ENCODE data around the gene PROB1. TPM values are rescaled to one million over a fixed set of nuclear protein-coding genes. Genes with fewer than 3 reads are reported as not detected.

PROB1 gene
- total and polyA plus RNA-seq, 2 of the 13 experiments (the other 11 are each of a cell fraction or from before 2014, with no cell fraction given): 0.69 to 1.1 TPM

DNA sequence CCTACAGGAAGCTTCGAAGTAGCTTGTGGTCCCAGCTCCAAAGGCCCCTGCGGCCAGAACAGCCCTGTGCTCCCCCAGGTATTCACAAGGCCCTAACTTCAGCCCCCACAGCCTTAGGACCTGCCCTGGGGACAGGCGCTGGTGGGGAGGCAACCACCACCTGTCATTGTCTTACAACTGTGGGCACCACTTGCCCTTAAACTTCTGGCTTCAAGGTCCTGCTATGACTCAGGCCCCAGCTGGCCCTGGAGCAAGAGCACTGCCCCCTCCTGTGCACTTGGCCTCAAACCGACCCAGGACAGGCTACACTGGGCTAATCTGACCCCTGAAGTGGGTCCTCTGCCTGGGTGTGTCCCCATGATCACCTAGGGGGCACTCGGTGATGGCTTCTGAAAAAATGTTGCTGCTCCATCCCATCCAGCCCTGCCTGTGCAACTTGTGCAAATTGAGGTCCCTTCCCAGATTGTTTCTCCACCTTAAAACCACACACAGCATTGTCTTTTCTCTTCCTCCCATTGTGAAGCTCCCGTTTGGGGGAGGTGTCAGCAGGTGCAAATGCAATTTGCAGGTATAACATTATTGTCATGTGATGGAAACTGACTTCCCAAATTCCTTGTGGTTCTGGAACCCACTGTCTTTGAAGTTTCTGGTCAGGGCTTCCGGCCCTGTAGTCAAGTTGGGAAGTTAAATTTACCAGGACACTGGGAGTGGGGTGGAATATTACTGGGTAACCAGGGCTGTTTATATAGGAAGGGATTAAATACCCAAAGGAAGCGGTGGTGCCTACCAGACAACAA is 1.1 kb upstream of the PROB1 start:
- no TSS peak for BruUV-seq (replicated peaks)
- Histone ChIP-seq H3K36me3 (replicated peaks in 1 of 2; ENCODE audit: control insufficient read depth in 1 of 2, insufficient read depth in 2 of 2, low read length in 2 of 2) (no peaks in the 10 kb centered on the region), H2AFZ (ENCODE audit: low read length) (no peak overlapping the region), H3K4me2 (ENCODE audit: low read depth, low read length) (no peak overlapping the region), H3K4me1 (ENCODE audit: insufficient read depth, low read length) (peaks cover 11% of the 10 kb centered on the region), H3K9ac (ENCODE audit: insufficient read depth, low read depth, low read length) (no peak overlapping the region), H3K9me3 (ENCODE audit: low read length) (no peaks in the 10 kb centered on the region), H3K27ac (ENCODE audit: extremely low read length, insufficient read depth, low read length) (no peak overlapping the region), H3K27me3 (ENCODE audit: control insufficient read depth in 1 of 2, insufficient read depth in 2 of 2, low read length in 2 of 2) (no peaks in the 10 kb centered on the region), H3K4me3 (replicated peaks in 1 of 3; ENCODE audit: insufficient read depth in 1 of 3, low read depth in 2 of 3, low read length in 3 of 3) (no peak overlapping the region), H4K20me1 (ENCODE audit: insufficient read depth, low read length) (no peaks in the 10 kb centered on the region), H3K79me2 (ENCODE audit: insufficient read depth, low read length) (no peaks in the 10 kb centered on the region)
- in situ Hi-C loops (cut with HindIII; ENCODE audit: extremely low pct_ligation_motif_present, low pct_unique_long_range_greater_than_20kb) (no loop called here), intact Hi-C loops (cut with micrococcal nuclease; ENCODE audit: unreplicated experiment) (no loop called here)
- TF ChIP-seq RXRA (CRISPR knock-in tag; IDR thresholded peaks at IDR 0.05) (peak; percentile 63), ZNF256 (CRISPR knock-in tag; conservative IDR thresholded peaks at IDR 0.05) (no peak), RARA (CRISPR knock-in tag; IDR thresholded peaks at IDR 0.05) (0 out of 2 replicates have a peak, but pooled peaks have one; percentile 51), ELF1 (CRISPR knock-in tag; IDR thresholded peaks at IDR 0.05) (no peak), NFATC3 (CRISPR knock-in tag; IDR thresholded peaks at IDR 0.05) (no peak), ZNF552 (CRISPR knock-in tag; IDR thresholded peaks at IDR 0.05; ENCODE audit: borderline replicate concordance) (no peak), FOSL2 (CRISPR knock-in tag; IDR thresholded peaks at IDR 0.05) (peak; percentile 73), GTF3A (CRISPR knock-in tag; conservative IDR thresholded peaks at IDR 0.05) (no peak)
- TF ChIP-seq, protein P1, sequence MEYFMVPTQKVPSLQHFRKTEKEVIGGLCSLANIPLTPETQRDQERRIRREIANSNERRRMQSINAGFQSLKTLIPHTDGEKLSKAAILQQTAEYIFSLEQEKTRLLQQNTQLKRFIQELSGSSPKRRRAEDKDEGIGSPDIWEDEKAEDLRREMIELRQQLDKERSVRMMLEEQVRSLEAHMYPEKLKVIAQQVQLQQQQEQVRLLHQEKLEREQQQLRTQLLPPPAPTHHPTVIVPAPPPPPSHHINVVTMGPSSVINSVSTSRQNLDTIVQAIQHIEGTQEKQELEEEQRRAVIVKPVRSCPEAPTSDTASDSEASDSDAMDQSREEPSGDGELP (IDR thresholded peaks at IDR 0.05; ENCODE audit: borderline replicate concordance, low read depth): peak; percentile 35; the same call in 1 of the 2 replicates
- TF ChIP-seq, protein P2, sequence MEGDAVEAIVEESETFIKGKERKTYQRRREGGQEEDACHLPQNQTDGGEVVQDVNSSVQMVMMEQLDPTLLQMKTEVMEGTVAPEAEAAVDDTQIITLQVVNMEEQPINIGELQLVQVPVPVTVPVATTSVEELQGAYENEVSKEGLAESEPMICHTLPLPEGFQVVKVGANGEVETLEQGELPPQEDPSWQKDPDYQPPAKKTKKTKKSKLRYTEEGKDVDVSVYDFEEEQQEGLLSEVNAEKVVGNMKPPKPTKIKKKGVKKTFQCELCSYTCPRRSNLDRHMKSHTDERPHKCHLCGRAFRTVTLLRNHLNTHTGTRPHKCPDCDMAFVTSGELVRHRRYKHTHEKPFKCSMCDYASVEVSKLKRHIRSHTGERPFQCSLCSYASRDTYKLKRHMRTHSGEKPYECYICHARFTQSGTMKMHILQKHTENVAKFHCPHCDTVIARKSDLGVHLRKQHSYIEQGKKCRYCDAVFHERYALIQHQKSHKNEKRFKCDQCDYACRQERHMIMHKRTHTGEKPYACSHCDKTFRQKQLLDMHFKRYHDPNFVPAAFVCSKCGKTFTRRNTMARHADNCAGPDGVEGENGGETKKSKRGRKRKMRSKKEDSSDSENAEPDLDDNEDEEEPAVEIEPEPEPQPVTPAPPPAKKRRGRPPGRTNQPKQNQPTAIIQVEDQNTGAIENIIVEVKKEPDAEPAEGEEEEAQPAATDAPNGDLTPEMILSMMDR (CRISPR knock-in tag; IDR thresholded peaks at IDR 0.05): peak; percentile 16; the same call in 1 of the 2 replicates
- WGBS (ENCODE audit: low lambda C conversion rate): 84% methylated on average over 6 of the region's 8 CpGs
- CTCF ChIA-PET (ENCODE audit: low intra/inter-chr PET ratio, low total read pairs): no interaction called here
- no peak for DNase-seq (ENCODE audit: low spot score)
- peak; percentile 59 for ATAC-seq
- no peak for FAIRE-seq
- POLR2A ChIA-PET: interaction anchor here (1.0 to 1.2 kb wide), 3 partner anchors 8 to 42 kb away, joined by 3 read pairs; partner anchors contain the start of genes SLC23A1 and SPATA24
